Measurements from ENCODE around the gene CD48.

The CD48 gene

GRCh38 chr1:160630523-160631451 lies 80.8 kb downstream of the CD48 start:
- no peak for DNase-seq

GRCh38 chr1:160629286-160630210 lies 82.1 kb downstream of the CD48 start:
- peak; percentile 84 for DNase-seq

GRCh38 chr1:160628799-160629263 lies 82.8 kb downstream of the CD48 start:
- DNase-seq: peak; percentile 59
